ENCODE results near the gene GPC6.

GPC6 gene

GRCh38 chr13:94328381-94329041 lies 1101.9 kb downstream of the GPC6 start:
- Histone ChIP-seq H2AFZ (ENCODE audit: low read depth, low read length) (no peak overlapping the region), H3K79me2 (ENCODE audit: low read length) (no peaks in the 10 kb centered on the region), H3K4me1 (ENCODE audit: low read length) (peaks cover 19% of the 10 kb centered on the region), H4K20me1 (ENCODE audit: insufficient read depth, low read length) (no peaks in the 10 kb centered on the region), H3K4me2 (ENCODE audit: low read length) (no peak overlapping the region), H3K36me3 (replicated peaks; ENCODE audit: low read depth, low read length) (no peaks in the 10 kb centered on the region), H3K27ac (ENCODE audit: low read length) (no peak overlapping the region), H3K9me3 (ENCODE audit: insufficient read depth, low read length) (no peaks in the 10 kb centered on the region), H3K27me3 (ENCODE audit: low read depth, low read length) (peaks cover 4% of the 10 kb centered on the region; the same call in 1 of the 2 replicates), H3K4me3 (ENCODE audit: low read length) (no peak overlapping the region), H3K9ac (ENCODE audit: low read length) (no peak overlapping the region)
- TF ChIP-seq CTCF (IDR thresholded peaks at IDR 0.05; ENCODE audit: low read depth, low read length) (no peak), EZH2phosphoT487 (IDR thresholded peaks at IDR 0.05; ENCODE audit: low read depth) (no peak)

- H3K27me3 ChIP-seq (ENCODE audit: low read depth, low read length): peaks cover 7% of the 10 kb centered on the region; the same call in 1 of the 2 replicates
- H3K4me2 ChIP-seq (ENCODE audit: low read length): no peak overlapping the region
- H3K27ac ChIP-seq (ENCODE audit: low read length): no peak overlapping the region
- H3K4me3 ChIP-seq (ENCODE audit: low read length): no peak overlapping the region
- no peaks in the 10 kb centered on the region for H3K79me2 ChIP-seq (ENCODE audit: low read length)
- no peak overlapping the region for H3K9ac ChIP-seq (ENCODE audit: low read length)
- TF ChIP-seq CTCF (IDR thresholded peaks at IDR 0.05; ENCODE audit: low read depth, low read length) (no peak), EZH2phosphoT487 (IDR thresholded peaks at IDR 0.05; ENCODE audit: low read depth) (no peak)
- H4K20me1 ChIP-seq (ENCODE audit: insufficient read depth, low read length): no peaks in the 10 kb centered on the region
- no peak overlapping the region for H2AFZ ChIP-seq (ENCODE audit: low read depth, low read length)
- H3K36me3 ChIP-seq (replicated peaks; ENCODE audit: low read depth, low read length): no peaks in the 10 kb centered on the region
- no peaks in the 10 kb centered on the region for H3K9me3 ChIP-seq (ENCODE audit: insufficient read depth, low read length)
- H3K4me1 ChIP-seq (ENCODE audit: low read length): peaks cover 19% of the 10 kb centered on the region
Observed at GRCh38 chr13:94329277-94329676, 1102.7 kb downstream of the GPC6 start.

GRCh38 chr13:94329754-94330551 lies 1103.3 kb downstream of the GPC6 start:
- H4K20me1 ChIP-seq (ENCODE audit: insufficient read depth, low read length): no peaks in the 10 kb centered on the region
- H3K4me2 ChIP-seq (ENCODE audit: low read length): no peak overlapping the region
- peaks cover 19% of the 10 kb centered on the region for H3K4me1 ChIP-seq (ENCODE audit: low read length)
- no peaks in the 10 kb centered on the region for H3K36me3 ChIP-seq (replicated peaks; ENCODE audit: low read depth, low read length)
- TF ChIP-seq CTCF (IDR thresholded peaks at IDR 0.05; ENCODE audit: low read depth, low read length) (no peak), EZH2phosphoT487 (IDR thresholded peaks at IDR 0.05; ENCODE audit: low read depth) (no peak)
- peaks cover 7% of the 10 kb centered on the region; the same call in 1 of the 2 replicates for H3K27me3 ChIP-seq (ENCODE audit: low read depth, low read length)
- H2AFZ ChIP-seq (ENCODE audit: low read depth, low read length): no peak overlapping the region
- no peak overlapping the region for H3K9ac ChIP-seq (ENCODE audit: low read length)
- no peak overlapping the region for H3K27ac ChIP-seq (ENCODE audit: low read length)
- no peaks in the 10 kb centered on the region for H3K9me3 ChIP-seq (ENCODE audit: insufficient read depth, low read length)
- no peak overlapping the region for H3K4me3 ChIP-seq (ENCODE audit: low read length)
- H3K79me2 ChIP-seq (ENCODE audit: low read length): no peaks in the 10 kb centered on the region

- Histone ChIP-seq H3K36me3 (replicated peaks; ENCODE audit: low read depth, low read length) (no peaks in the 10 kb centered on the region), H3K27ac (ENCODE audit: low read length) (no peak overlapping the region), H3K4me3 (ENCODE audit: low read length) (no peak overlapping the region), H3K79me2 (ENCODE audit: low read length) (no peaks in the 10 kb centered on the region), H3K4me1 (ENCODE audit: low read length) (peaks cover 19% of the 10 kb centered on the region), H3K27me3 (ENCODE audit: low read depth, low read length) (peaks cover 7% of the 10 kb centered on the region; the same call in 1 of the 2 replicates), H3K9ac (ENCODE audit: low read length) (no peak overlapping the region), H4K20me1 (ENCODE audit: insufficient read depth, low read length) (no peaks in the 10 kb centered on the region), H3K9me3 (ENCODE audit: insufficient read depth, low read length) (no peaks in the 10 kb centered on the region), H2AFZ (ENCODE audit: low read depth, low read length) (no peak overlapping the region), H3K4me2 (ENCODE audit: low read length) (no peak overlapping the region)
- TF ChIP-seq CTCF (IDR thresholded peaks at IDR 0.05; ENCODE audit: low read depth, low read length): no peak
- TF ChIP-seq EZH2phosphoT487 (IDR thresholded peaks at IDR 0.05; ENCODE audit: low read depth): no peak
Observed at GRCh38 chr13:94330552-94331071, 1104.0 kb downstream of the GPC6 start.
